Stomach (tissue), 4 donors: ENCODE results near the gene SLC39A3.

ENCODE experiments used
- CTCF ChIP-seq, 7 experiments: fragments of 450-650 bp in 4 of 7; fragments of 200-600 bp in 3 of 7; sonication (generic) in 3 of 7; IDR thresholded peaks; one replicate each; pipeline ENCODE4 v1.5.1; 2016 to 2019; ENCODE audit warnings: antibody characterized with exemption in 7 of 7, control low read depth in 2 of 7, mild to moderate bottlenecking in 1 of 7
- EP300 ChIP-seq: sonication (generic); formaldehyde crosslinking; IDR thresholded peaks from one replicate; pipeline ENCODE4 v1.6.1; 2017; ENCODE audit warnings: antibody characterized with exemption
- POLR2A ChIP-seq, 4 donors: fragments of 450-650 bp; IDR thresholded peaks; one replicate each; pipeline ENCODE4 v1.6.1; 2016; ENCODE audit warnings: antibody characterized with exemption in 4 of 4, control low read depth in 2 of 4, mild to moderate bottlenecking in 1 of 4, moderate library complexity in 1 of 4
- POLR2AphosphoS5 ChIP-seq, 3 donors: sonication (generic); formaldehyde crosslinking; IDR thresholded peaks; one replicate each; pipeline ENCODE4 v1.6.1; 2016; ENCODE audit warnings: antibody characterized with exemption in 3 of 3

GRCh38 chr19:2756921-2757881 lies 17.4 kb upstream of the SLC39A3 start:
- TF ChIP-seq EP300 (no peak), CTCF (IDR thresholded peaks at IDR 0.05) (no peak), POLR2A (IDR thresholded peaks at IDR 0.05) (no peak), POLR2AphosphoS5 (IDR thresholded peaks at IDR 0.05) (no peak)
